Activated gamma-delta T cell treated with Interleukin-2 at 50 U/mL for 16 hours (primary cell): Measurements from ENCODE around the gene PALS2.

ENCODE experiments used
- DNase-seq: peaks from one replicate; pipeline ENCODE4 v3.0.0-alpha.2; 2020

The PALS2 gene

DNA sequence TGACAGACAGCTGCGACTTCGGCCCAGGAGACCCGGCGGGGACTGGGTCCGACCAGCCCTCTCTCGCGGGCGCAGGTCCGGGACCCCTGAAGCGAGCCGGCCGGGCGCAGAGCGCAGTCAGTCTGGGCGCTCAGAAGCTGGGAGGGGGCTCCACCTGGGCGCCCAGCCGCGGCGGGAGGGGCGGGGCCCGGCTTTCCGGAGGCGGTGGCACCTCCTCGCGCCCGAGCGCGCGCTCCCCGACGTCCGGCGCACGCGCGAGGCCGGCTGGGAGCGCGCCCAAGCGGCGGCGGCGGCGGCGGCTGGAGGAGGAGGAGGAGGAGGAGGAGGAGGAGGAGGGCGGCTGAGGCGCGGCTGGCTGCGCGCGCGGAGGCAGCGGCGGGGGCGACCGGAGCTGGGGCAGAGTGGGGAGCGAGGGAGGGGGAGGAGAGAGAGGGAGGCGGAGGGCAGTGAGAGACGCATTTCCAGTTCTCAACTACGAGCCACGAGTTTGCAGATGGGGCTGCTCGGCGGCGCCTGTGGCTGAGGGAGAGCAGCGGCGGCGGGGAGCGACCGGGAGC is at the start of gene PALS2:
TSS of gene PALS2 (plus strand) at position 456 of the 557 bp plus-strand sequence. CDS start 50,216 bp downstream, outside the sequence.
- DNase-seq, result peak; percentile 73

GRCh38 chr7:24531255-24531654 is 42.0 kb upstream of the PALS2 start:
- DNase-seq, result no peak

- no peak for DNase-seq
Observed at GRCh38 chr7:24536682-24537081, 36.6 kb upstream of the PALS2 start.

- no peak for DNase-seq
Observed at GRCh38 chr7:24540956-24541355, 32.3 kb upstream of the PALS2 start.

- DNase-seq, result no peak
Observed at GRCh38 chr7:24545215-24545614, 28.0 kb upstream of the PALS2 start.

DNA sequence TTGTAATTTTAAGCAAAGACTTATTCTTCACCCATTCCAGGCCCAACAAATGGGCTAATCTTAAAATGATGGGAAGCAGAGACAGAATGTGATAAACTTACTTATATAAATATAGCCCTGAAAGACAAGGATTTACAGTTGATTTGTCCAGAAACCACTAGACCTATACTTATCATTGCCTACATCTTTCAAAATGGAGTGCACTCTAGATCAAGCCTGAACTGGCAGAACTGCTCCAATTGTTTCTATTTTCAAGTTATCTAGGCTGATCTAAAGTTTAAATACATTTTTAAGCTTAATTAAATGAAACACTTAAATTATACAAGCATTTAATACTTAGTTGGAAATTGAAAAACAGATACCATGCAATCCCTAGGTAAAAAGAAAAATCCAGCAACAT is 24.9 kb upstream of the PALS2 start:
- no peak for DNase-seq

- no peak for DNase-seq
Observed at GRCh38 chr7:24549991-24550390, 23.3 kb upstream of the PALS2 start.

DNA sequence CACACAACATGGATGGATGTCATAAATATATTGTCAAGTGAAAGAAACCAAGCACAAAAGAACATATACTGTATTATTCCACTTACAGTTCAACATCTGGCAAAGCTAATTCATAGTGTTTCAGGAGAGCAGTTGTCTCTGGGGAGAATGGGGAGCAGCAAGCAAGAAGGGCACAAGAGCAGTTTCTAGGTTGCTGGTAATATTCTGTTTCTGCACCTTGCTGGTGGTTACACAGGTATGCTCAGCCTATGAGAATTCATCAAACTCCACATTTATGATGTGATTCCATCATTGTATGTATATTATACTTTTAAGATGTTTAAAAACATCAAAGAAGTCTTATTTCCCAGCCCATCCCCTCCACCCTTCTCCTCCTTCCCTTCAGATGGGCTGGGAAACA is 18.1 kb upstream of the PALS2 start:
- DNase-seq, result no peak

DNA sequence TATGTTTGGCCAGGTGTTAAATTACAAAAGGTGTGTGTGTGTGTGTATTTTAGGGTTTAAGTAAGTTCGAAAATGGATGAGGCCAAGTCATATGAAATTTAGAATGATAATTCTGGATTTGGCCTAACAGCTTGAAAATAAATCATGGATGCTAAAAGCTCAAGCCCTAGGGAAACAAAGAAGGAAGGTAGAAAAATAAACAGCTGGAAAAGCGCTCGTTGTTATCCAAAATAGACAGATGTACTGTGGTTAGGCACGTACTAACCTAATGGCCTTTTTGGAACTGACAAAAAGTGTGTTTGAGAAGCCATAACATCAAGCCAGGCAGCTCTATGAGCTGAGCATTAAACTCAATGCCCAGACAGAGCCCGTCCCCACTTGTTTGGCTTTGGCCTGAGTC is 17.5 kb upstream of the PALS2 start:
- DNase-seq, result no peak

- DNase-seq, result no peak
Observed at GRCh38 chr7:24560772-24561171, 12.5 kb upstream of the PALS2 start.

DNA sequence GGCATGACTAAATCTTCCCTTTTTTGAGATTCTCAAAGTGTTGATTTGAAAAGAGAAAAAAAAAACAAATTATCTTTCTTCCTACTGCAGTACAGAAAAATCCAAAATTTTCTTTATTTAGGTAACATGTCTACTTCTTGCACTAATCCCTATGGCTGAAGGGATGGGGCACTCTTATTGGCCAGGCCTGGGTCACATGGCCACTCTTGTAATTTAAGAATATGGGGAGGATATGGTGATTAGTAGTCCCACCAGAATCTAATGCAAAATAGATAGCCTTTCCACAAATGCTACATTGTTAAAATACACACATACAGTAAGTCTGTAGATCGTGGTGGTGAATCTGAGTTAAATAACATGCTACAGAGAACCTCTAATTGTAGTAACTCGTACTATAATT is 7.0 kb upstream of the PALS2 start:
- DNase-seq, result no peak

GRCh38 chr7:24570983-24571382 is 2.3 kb upstream of the PALS2 start:
- no peak for DNase-seq

GRCh38 chr7:24572016-24572392 is 1.2 kb upstream of the PALS2 start:
- no peak for DNase-seq

DNA sequence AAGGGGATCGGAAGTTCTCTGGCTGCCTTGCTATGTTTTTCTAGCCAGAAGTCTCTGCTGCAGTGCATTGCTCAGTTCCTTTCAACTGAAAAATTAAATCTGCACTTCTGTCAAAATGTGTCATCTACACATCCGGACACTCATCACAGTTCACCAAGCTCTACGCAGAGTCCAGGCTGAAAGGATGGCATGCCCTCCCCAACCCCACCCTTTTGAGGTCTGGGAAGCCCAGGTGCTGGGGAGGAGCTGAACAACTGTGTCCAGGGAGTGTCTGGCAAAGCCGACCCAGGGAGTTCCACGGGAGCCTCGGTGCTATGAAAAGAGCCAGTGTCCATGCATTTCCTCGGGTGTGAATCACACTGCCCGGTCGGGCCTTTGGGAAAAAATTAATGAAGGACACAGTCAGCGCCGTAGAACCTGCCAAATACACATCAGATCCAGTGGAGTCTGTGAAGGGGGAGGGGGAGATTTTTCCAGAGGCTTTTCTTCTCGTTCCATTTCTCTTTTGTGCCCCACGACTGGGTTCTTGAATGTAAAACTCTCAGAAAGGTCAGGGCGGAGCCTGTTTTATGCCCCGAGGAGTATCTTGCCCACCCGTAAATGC is 757 bp upstream of the PALS2 start:
- DNase-seq, result peak; percentile 21

DNA sequence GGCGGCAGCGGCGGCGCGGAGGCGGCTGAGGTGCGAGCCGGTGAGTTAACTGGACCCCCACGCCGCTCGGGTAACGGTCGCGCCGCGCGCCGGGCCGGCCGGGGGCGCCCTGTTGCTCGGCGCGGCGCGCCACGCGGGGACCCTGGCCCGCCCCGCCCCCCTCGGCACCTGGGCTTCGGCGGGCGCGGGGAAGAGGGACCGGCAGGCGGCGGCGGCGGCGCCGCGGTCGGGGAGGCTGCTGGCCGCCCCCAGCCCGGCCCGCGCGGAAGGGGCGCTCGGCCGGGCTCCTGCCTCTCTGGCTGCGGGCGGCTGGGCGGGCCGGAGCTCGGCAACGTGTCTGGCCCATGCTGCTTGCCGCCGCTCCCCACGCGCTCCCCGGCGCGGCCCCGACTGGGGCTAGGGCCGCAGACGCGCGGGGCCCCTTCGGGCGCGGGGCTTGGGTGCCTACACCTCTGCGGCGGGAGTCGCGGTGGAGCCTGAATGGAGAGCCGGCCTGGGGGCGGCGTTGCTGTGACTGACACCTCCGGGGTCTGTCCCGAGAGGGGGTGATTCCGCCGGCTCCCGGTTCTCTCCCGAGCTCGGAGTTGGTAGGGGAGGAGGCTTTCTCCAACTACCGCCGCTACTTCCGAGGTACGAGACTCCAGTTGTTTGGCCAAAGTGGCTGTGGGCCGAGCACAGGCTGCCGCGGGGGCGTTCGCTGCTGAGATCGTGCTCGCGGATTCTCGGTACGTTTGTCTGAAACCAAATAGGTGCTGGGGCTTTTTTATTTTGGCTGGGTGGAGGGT is 494 bp downstream of the PALS2 start:
- DNase-seq, result peak; percentile 23

- DNase-seq, result no peak
Observed at GRCh38 chr7:24574386-24574785, 1.1 kb downstream of the PALS2 start.

GRCh38 chr7:24574950-24575349 is 1.7 kb downstream of the PALS2 start:
- DNase-seq, result no peak

GRCh38 chr7:24576171-24577025 is 3.1 kb downstream of the PALS2 start:
- no peak for DNase-seq

GRCh38 chr7:24578052-24578451 is 4.8 kb downstream of the PALS2 start:
- no peak for DNase-seq

DNA sequence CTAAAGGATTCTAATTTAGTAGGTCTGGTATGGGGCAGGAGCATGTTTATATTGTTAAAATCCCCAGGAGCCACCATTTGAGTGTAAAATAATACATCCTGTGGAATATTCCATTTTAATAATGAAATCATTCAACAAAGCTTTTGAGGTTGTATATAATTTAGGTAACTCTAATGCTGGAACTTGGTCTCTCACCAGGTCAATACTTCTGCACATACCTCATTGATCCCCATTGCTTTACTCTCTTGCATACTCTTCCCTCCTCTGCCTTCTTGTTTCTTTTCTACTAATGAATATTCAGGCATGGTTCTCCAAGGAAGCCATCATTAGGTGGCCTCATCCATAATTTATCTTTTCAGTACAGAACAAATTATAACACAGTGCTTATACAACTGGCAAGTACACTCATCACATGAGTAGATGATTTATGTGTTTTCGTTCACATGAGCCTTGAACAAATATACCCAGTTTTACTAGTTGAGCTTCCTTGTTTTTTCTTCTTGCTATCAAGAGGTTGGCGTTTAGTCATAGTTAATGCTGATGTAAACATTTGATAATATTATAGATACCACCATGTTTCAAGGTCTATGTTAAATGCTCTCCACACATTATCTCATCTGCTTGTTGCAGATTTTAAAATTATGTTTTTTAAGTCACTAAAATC is 7.2 kb downstream of the PALS2 start:
- no peak for DNase-seq

DNA sequence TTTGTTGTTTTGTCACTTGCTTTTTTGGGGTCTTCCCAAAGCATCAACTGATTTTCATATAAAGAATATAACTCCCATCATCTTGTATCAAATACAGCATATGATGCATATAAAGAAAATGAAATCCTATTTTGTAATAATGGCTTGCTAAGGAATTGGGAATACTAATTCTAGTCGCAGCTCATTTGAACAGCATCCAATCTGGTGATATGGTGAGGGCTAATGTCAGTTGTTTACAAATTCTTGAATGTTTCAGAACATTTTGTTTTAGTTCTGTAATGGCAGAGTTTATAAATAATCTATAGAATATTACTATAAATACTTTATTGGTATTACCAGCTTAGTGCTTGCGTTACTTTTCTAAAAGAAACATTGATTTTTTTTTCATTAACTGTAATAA is 8.9 kb downstream of the PALS2 start:
- no peak for DNase-seq

DNA sequence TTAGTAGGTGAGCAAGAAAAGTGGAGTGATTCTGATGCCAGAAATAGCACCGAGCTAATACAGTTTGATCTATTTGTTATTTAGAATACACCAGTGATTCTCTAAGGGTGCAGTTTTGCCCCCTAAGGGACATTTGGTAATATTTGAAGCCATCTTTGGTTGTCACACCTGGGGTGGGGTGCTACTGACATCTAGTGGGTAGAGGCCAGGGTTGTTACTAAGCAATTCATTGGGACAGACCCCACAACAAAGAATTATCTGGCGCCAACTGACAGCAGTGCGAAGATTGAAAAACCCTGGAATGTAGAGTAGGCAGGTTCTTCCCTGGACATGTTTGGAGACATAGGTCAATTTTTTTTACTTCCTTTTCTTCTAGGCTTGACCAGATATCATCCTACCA is 14.6 kb downstream of the PALS2 start:
- DNase-seq, result peak; percentile 56

GRCh38 chr7:24591152-24591551 is 17.9 kb downstream of the PALS2 start:
- DNase-seq, result no peak
